Neutrophil (primary cell): ENCODE results near the gene MCM7.

Source experiments
- H3K27ac ChIP-seq: fragments of 200-600 bp; sonication (generic); 2 replicates; pipeline ENCODE4 v1.5.1; 2016; ENCODE audit warnings: mild to moderate bottlenecking, moderate library complexity
- H3K27me3 ChIP-seq: fragments of 200-600 bp; sonication (generic); 2 replicates; pipeline ENCODE4 v1.6.0; 2016; ENCODE audit warnings: mild to moderate bottlenecking
- H3K36me3 ChIP-seq: fragments of 200-600 bp; sonication (generic); 2 replicates; pipeline ENCODE4 v1.5.1; 2017
- H3K4me1 ChIP-seq, 2 experiments: fragments of 200-600 bp in 1 of 2; sonication (generic) in 1 of 2; 1 replicate in 1 of 2; 2 replicates in 1 of 2; pipeline versions ENCODE4 v1.5.1 to v1.6.1; 2013 to 2016; ENCODE audit warnings: low read depth in 1 of 2, low read length in 1 of 2, mild to moderate bottlenecking in 1 of 2, moderate library complexity in 1 of 2; ENCODE audit not compliant: control insufficient read depth in 1 of 2, insufficient read depth in 1 of 2
- H3K4me3 ChIP-seq, 2 experiments: fragments of 200-600 bp in 1 of 2; sonication (generic) in 1 of 2; 1 replicate in 1 of 2; 2 replicates in 1 of 2; pipeline ENCODE4 v1.5.1; 2013 to 2016; ENCODE audit warnings: low read depth in 1 of 2, low read length in 1 of 2, mild to moderate bottlenecking in 1 of 2, moderate library complexity in 1 of 2
- H3K9me3 ChIP-seq: fragments of 200-600 bp; sonication (generic); 2 replicates; pipeline ENCODE4 v1.5.1; 2016
- CTCF ChIP-seq: fragments of 200-600 bp; sonication (generic); IDR thresholded peaks from 2 replicates; pipeline ENCODE4 v1.5.1; 2016; ENCODE audit warnings: antibody characterized with exemption

MCM7 gene

GRCh38 chr7:100095704-100096103, 5.5 kb downstream of the MCM7 start:
- Histone ChIP-seq H3K27me3 (no peaks in the 10 kb centered on the region), H3K27ac (no peak overlapping the region), H3K9me3 (no peaks in the 10 kb centered on the region), H3K36me3 (peaks cover 75% of the 10 kb centered on the region), H3K4me3 (no peak overlapping the region), H3K4me1 (peaks cover 10% of the 10 kb centered on the region in 2 experiments)
- no peak for TF ChIP-seq CTCF

GRCh38 chr7:100095289-100095688, 5.9 kb downstream of the MCM7 start:
- no peaks in the 10 kb centered on the region for H3K27me3 ChIP-seq
- H3K27ac ChIP-seq: no peak overlapping the region
- no peak for TF ChIP-seq CTCF
- no peaks in the 10 kb centered on the region for H3K9me3 ChIP-seq
- H3K4me1 ChIP-seq: peaks cover 6 to 10% of the 10 kb centered on the region in 2 experiments
- H3K36me3 ChIP-seq: peaks cover 79% of the 10 kb centered on the region
- no peak overlapping the region for H3K4me3 ChIP-seq

GRCh38 chr7:100093925-100094486, 7.2 kb downstream of the MCM7 start:
- H3K4me3 ChIP-seq: no peak overlapping the region
- peak overlapping the region; percentile 13 for H3K27ac ChIP-seq

GRCh38 chr7:100093498-100093897, 7.7 kb downstream of the MCM7 start:
- Histone ChIP-seq H3K4me3 (no peak overlapping the region), H3K27ac (peak overlapping the region; percentile 13), H3K4me1 (peaks cover 8 to 11% of the 10 kb centered on the region in 2 experiments), H3K36me3 (peaks cover 79% of the 10 kb centered on the region), H3K27me3 (no peaks in the 10 kb centered on the region), H3K9me3 (no peaks in the 10 kb centered on the region)
- no peak for TF ChIP-seq CTCF

More at GRCh38 chr7:100093925-100094486, 7.2 kb downstream of the MCM7 start:
- Histone ChIP-seq H3K9me3 (no peaks in the 10 kb centered on the region), H3K27me3 (no peaks in the 10 kb centered on the region), H3K4me1 (peaks cover 6 to 9% of the 10 kb centered on the region in 2 experiments), H3K36me3 (peaks cover 79% of the 10 kb centered on the region)
- no peak for TF ChIP-seq CTCF

- H3K9me3 ChIP-seq: no peaks in the 10 kb centered on the region
- peak overlapping the region; percentile 2 for H3K27ac ChIP-seq
- TF ChIP-seq CTCF: no peak
- H3K4me1 ChIP-seq: peaks cover 12 to 15% of the 10 kb centered on the region in 2 experiments
- H3K27me3 ChIP-seq: no peaks in the 10 kb centered on the region
- no peak overlapping the region for H3K4me3 ChIP-seq
- H3K36me3 ChIP-seq: peaks cover 75% of the 10 kb centered on the region
These were observed 8.1 kb downstream of the MCM7 start for GRCh38 chr7:100093054-100093453.
